Brain pericyte (primary cell): ENCODE data around the gene FBH1.
"Not testable (repeated sequence)": the region's sequence is repeated elsewhere in the genome, so short reads cannot be mapped to it uniquely, and the experiment has no call there.

Experiments
- DNase-seq: peaks from one replicate; pipeline ENCODE4 v3.0.0-alpha.2; 2012; ENCODE audit warnings: low read depth, low spot score

FBH1 gene

GRCh38 chr10:5959581-5960069, 69.6 kb downstream of the FBH1 start:
- DNase-seq: no peak

GRCh38 chr10:5960070-5960972, 70.3 kb downstream of the FBH1 start:
- DNase-seq: no peak

- DNase-seq: not testable (repeated sequence)
Observed at GRCh38 chr10:5960973-5961275, 70.9 kb downstream of the FBH1 start.

GRCh38 chr10:5961405-5962100, 71.5 kb downstream of the FBH1 start:
- no peak for DNase-seq

- not testable (repeated sequence) for DNase-seq
Observed at GRCh38 chr10:5962358-5962940, 72.4 kb downstream of the FBH1 start.

- DNase-seq: no peak
Observed at GRCh38 chr10:5963071-5963470, 73.0 kb downstream of the FBH1 start.

GRCh38 chr10:5963591-5963990, 73.5 kb downstream of the FBH1 start:
- DNase-seq: no peak

- DNase-seq: no peak
Observed at GRCh38 chr10:5964736-5965135, 74.7 kb downstream of the FBH1 start.

GRCh38 chr10:5965266-5965665, 75.2 kb downstream of the FBH1 start:
- DNase-seq: no peak

- DNase-seq: no peak
Observed at GRCh38 chr10:5968037-5968680, 78.1 kb downstream of the FBH1 start.

GRCh38 chr10:5968681-5969453, 78.8 kb downstream of the FBH1 start:
- DNase-seq: no peak

GRCh38 chr10:5970066-5970465, 80.0 kb downstream of the FBH1 start:
- no peak for DNase-seq

GRCh38 chr10:5970527-5970926, 80.5 kb downstream of the FBH1 start:
- no peak for DNase-seq

- no peak for DNase-seq
Observed at GRCh38 chr10:5971315-5971832, 81.3 kb downstream of the FBH1 start.

- no peak for DNase-seq
Observed at GRCh38 chr10:5971886-5972285, 81.8 kb downstream of the FBH1 start.

- no peak for DNase-seq
Observed at GRCh38 chr10:5973069-5973468, 83.0 kb downstream of the FBH1 start.

GRCh38 chr10:5975641-5976473, 85.8 kb downstream of the FBH1 start:
- no peak for DNase-seq

GRCh38 chr10:5976512-5977470, 86.7 kb downstream of the FBH1 start:
- DNase-seq: no peak
